Thymus (tissue), 11 donors: Measurements from ENCODE around the gene SHC4. TPM values are rescaled to one million over a fixed set of nuclear protein-coding genes. Genes with fewer than 3 reads are reported as not detected.

Source experiments
- DNase-seq, 9 donors: peaks; one replicate each; pipeline ENCODE4 v3.0.0-alpha.2; 2013; ENCODE audit warnings: low spot score in 9 of 9, low read depth in 6 of 9, missing footprints in 1 of 9
- H3K27ac ChIP-seq, 2 donors: one replicate each; pipeline ENCODE4 v1.5.1; 2013; ENCODE audit warnings: control low read depth in 1 of 2, low read depth in 1 of 2, low read length in 1 of 2, mild to moderate bottlenecking in 1 of 2, moderate library complexity in 1 of 2
- H3K27me3 ChIP-seq, 2 donors: one replicate each; pipeline ENCODE4 v1.5.1; 2013; ENCODE audit warnings: low read length in 1 of 2; ENCODE audit not compliant: control insufficient read depth in 2 of 2, insufficient read depth in 1 of 2
- H3K36me3 ChIP-seq, 2 donors: one replicate each; pipeline ENCODE4 v1.5.1; 2013; ENCODE audit warnings: low read length in 1 of 2, mild to moderate bottlenecking in 1 of 2, moderate library complexity in 1 of 2; ENCODE audit not compliant: control insufficient read depth in 2 of 2, insufficient read depth in 2 of 2
- H3K4me1 ChIP-seq, 2 donors: one replicate each; pipeline ENCODE4 v1.5.1; 2013; ENCODE audit warnings: low read length in 2 of 2; ENCODE audit not compliant: control insufficient read depth in 2 of 2, insufficient read depth in 2 of 2
- H3K4me3 ChIP-seq, 2 donors: one replicate each; pipeline ENCODE4 v1.5.1; 2013; ENCODE audit warnings: low read length in 2 of 2, control low read depth in 1 of 2, mild to moderate bottlenecking in 1 of 2
- H3K9me3 ChIP-seq, 2 donors: one replicate each; pipeline ENCODE4 v1.5.1; 2013; ENCODE audit warnings: low read length in 1 of 2, mild to moderate bottlenecking in 1 of 2; ENCODE audit not compliant: control insufficient read depth in 2 of 2, insufficient read depth in 1 of 2
- WGBS: extraction: QIAGEN DNeasy Blood & Tissue Kit; methylation state at CpG from one replicate; pipeline ENCODE4 v1.1.7; 2013; 5-methylcytosine and 5-hydroxymethylcytosine counted together
- polyA plus RNA-seq: library from polyadenylated mRNA; stranded (reverse); fragments of 200-250 nt; gene quantifications from one replicate; pipeline ENCODE4 v1.2.3, GENCODE V29; 2013
- total RNA-seq: library from RNA; stranded (reverse); fragments of 120-200 nt; gene quantifications from one replicate; pipeline ENCODE4 v1.2.4, GENCODE V29; 2013
- donor health status: healthy.

The SHC4 gene
- total and polyA plus RNA-seq, 2 donors = 0.64 to 0.94 TPM

DNA sequence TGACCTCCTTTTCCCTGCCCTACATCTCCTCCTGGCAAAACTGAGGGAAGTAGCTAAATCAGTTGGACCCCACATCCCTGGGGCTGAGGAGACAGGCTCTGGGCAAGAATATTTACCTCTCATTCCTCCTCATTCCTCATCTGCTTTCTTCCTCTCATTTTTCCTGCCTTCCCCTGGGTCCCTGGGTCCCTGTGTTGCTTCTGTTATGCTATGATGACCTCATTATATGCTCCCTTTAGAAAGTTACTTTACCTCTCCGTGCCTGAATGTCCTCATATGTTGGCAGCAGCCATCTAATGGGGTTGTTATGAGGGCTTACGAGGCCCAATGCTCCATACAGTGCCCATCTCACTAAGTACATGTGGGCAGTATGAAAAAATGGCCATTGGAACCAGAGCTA, 1.2 kb upstream of the SHC4 start:
- Histone ChIP-seq H3K27me3 (peaks cover 24 to 48% of the 10 kb centered on the region in 2 donors), H3K36me3 (no peaks in the 10 kb centered on the region), H3K27ac (no peak overlapping the region), H3K9me3 (peaks cover 0 to 6% of the 10 kb centered on the region in 2 donors), H3K4me1 (peaks cover 12 to 25% of the 10 kb centered on the region in 2 donors), H3K4me3 (no peak overlapping the region)
- no peak for DNase-seq
- WGBS = 95% methylated on average over 2 of the region's 2 CpGs

GRCh38 chr15:48962662-48963523, 826 bp downstream of the SHC4 start:
- Histone ChIP-seq H3K4me3 (peak overlapping the region; percentile 32 to 36), H3K27ac (no peak overlapping the region), H3K9me3 (peaks cover 0 to 6% of the 10 kb centered on the region in 2 donors), H3K27me3 (peaks cover 24 to 52% of the 10 kb centered on the region in 2 donors), H3K4me1 (peaks cover 12 to 25% of the 10 kb centered on the region in 2 donors), H3K36me3 (no peaks in the 10 kb centered on the region)
- peak in 1 of 9 donors; percentile 32 for DNase-seq
- 17% methylated on average over 54 of the region's 54 CpGs for WGBS

- DNase-seq = no peak
- no peaks in the 10 kb centered on the region for H3K9me3 ChIP-seq
- no peaks in the 10 kb centered on the region for H3K36me3 ChIP-seq
- H3K4me1 ChIP-seq = no peaks in the 10 kb centered on the region
- no peak overlapping the region for H3K4me3 ChIP-seq
- peaks cover 0 to 7% of the 10 kb centered on the region in 2 donors for H3K27me3 ChIP-seq
- no peak overlapping the region for H3K27ac ChIP-seq
- 93% methylated on average over 3 of the region's 3 CpGs for WGBS
Measured at GRCh38 chr15:48955967-48956366, 7.8 kb downstream of the SHC4 start.

GRCh38 chr15:48955370-48955769, 8.3 kb downstream of the SHC4 start:
- H3K9me3 ChIP-seq = no peaks in the 10 kb centered on the region
- no peak overlapping the region for H3K27ac ChIP-seq
- H3K4me1 ChIP-seq = no peaks in the 10 kb centered on the region
- peaks cover 0 to 7% of the 10 kb centered on the region in 2 donors for H3K27me3 ChIP-seq
- no peak overlapping the region for H3K4me3 ChIP-seq
- WGBS = 96% methylated on average over 4 of the region's 4 CpGs
- no peak for DNase-seq
- H3K36me3 ChIP-seq = no peaks in the 10 kb centered on the region

- H3K9me3 ChIP-seq = no peaks in the 10 kb centered on the region
- 96% methylated on average over 5 of the region's 5 CpGs for WGBS
- H3K4me3 ChIP-seq = no peak overlapping the region
- no peaks in the 10 kb centered on the region for H3K36me3 ChIP-seq
- H3K4me1 ChIP-seq = no peaks in the 10 kb centered on the region
- no peak for DNase-seq
- H3K27ac ChIP-seq = no peak overlapping the region
- H3K27me3 ChIP-seq = peaks cover 0 to 4% of the 10 kb centered on the region in 2 donors
Measured at GRCh38 chr15:48954538-48954937, 9.2 kb downstream of the SHC4 start.

- H3K27ac ChIP-seq = no peak overlapping the region
- H3K4me1 ChIP-seq = no peaks in the 10 kb centered on the region
- DNase-seq = no peak
- no peaks in the 10 kb centered on the region for H3K9me3 ChIP-seq
- H3K36me3 ChIP-seq = no peaks in the 10 kb centered on the region
- WGBS = 99% methylated on average over 1 of the region's 1 CpG
- no peaks in the 10 kb centered on the region for H3K27me3 ChIP-seq
- no peak overlapping the region for H3K4me3 ChIP-seq
Measured at GRCh38 chr15:48946840-48947187, 16.9 kb downstream of the SHC4 start.

- H3K4me1 ChIP-seq = no peaks in the 10 kb centered on the region
- no peaks in the 10 kb centered on the region for H3K9me3 ChIP-seq
- no peak overlapping the region for H3K27ac ChIP-seq
- H3K27me3 ChIP-seq = no peaks in the 10 kb centered on the region
- H3K4me3 ChIP-seq = no peak overlapping the region
- DNase-seq = no peak
- 54% methylated on average over 5 of the region's 5 CpGs for WGBS
- H3K36me3 ChIP-seq = no peaks in the 10 kb centered on the region
Measured at GRCh38 chr15:48946074-48946839, 17.5 kb downstream of the SHC4 start.

GRCh38 chr15:48945386-48945785, 18.3 kb downstream of the SHC4 start:
- no peak overlapping the region for H3K27ac ChIP-seq
- H3K36me3 ChIP-seq = no peaks in the 10 kb centered on the region
- no peak overlapping the region for H3K4me3 ChIP-seq
- H3K27me3 ChIP-seq = no peaks in the 10 kb centered on the region
- 94% methylated on average over 2 of the region's 2 CpGs for WGBS
- no peaks in the 10 kb centered on the region for H3K4me1 ChIP-seq
- DNase-seq = no peak
- no peaks in the 10 kb centered on the region for H3K9me3 ChIP-seq

DNA sequence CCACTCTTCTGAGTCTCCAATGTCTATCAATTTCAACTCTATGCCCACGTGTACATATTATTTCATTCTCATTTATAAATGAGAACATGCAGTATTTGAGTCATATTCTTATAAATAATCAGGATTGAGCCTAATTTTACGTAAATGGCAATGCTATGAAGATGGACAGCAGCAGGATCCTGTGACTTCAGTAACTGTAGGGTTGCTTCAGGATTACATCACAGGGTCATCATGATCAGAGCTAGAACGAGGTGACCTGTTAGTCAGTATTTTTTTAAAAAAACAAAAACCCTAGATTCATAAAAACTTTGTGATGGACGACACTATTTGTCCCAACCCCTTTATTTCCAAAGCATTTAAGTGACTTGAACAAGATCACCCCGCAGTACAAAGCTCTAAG, 21.8 kb downstream of the SHC4 start:
- no peaks in the 10 kb centered on the region for H3K27me3 ChIP-seq
- 93% methylated on average over 5 of the region's 5 CpGs for WGBS
- H3K36me3 ChIP-seq = no peaks in the 10 kb centered on the region
- no peak overlapping the region for H3K4me3 ChIP-seq
- DNase-seq = no peak
- no peaks in the 10 kb centered on the region for H3K4me1 ChIP-seq
- no peak overlapping the region for H3K27ac ChIP-seq
- no peaks in the 10 kb centered on the region for H3K9me3 ChIP-seq
